GM12875 (cell line): ENCODE results near the gene ZCCHC24.
A peak's percentile ranks its signal among the peaks of the same experiment; 100 is the strongest.

Source experiments
- H3K4me3 ChIP-seq: one replicate; pipeline ENCODE4 v1.5.1; 2011; ENCODE audit warnings: low read depth, low read length, control low read depth
- TF ChIP-seq, protein P1 (sequence below): IDR thresholded peaks from 2 replicates; pipeline ENCODE4 v1.5.1; 2011; ENCODE audit warnings: low read depth, mild to moderate bottlenecking, control low read depth, inconsistent platforms, low read length, moderate library complexity, borderline replicate concordance; ENCODE audit not compliant: insufficient read depth

Gene ZCCHC24

DNA sequence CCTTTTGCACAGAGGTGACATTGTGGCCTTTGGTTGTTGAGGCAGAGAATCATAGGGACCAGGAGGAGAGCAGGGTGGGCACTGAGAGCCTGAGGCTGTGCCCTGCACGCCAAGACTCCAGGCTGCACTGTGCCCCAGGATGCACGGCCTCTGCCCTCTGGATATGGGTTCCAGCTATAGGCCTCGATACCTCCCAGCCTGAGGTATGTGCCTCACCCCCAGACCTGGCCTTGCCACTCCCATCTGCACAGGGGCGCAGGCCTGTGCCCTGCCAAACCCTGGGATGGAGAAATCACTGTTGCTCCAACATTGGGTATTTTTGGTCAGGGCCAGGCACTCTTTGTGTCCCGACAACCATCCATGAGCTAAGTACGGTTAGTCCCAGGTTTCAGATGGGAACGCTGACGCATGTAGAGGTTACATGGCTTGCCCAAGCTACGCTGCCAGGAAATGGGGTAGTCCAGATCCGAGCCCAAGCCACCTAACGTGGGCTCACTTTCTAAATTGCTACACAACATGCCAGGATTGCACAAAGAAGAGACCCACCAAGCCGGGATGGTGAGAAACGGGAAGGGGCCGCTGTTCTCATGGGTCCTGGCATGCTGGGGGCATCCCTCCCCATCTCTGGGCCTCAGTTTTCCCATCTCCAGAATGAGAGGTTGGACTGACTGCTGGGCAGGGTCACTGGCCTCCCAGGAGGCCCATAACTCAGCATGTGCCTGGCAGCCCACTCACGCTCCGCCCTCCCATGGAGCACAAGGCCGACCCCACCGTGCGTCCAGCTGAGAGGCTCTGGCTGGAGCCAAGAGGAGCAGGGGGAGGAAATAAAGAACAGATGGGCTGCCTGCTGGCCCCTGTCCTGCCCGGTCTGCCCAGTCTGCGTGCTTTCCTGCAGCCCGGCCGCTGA is 44.2 kb downstream of the ZCCHC24 start:
- H3K4me3 ChIP-seq, result no peak overlapping the region
- TF ChIP-seq, protein P1, sequence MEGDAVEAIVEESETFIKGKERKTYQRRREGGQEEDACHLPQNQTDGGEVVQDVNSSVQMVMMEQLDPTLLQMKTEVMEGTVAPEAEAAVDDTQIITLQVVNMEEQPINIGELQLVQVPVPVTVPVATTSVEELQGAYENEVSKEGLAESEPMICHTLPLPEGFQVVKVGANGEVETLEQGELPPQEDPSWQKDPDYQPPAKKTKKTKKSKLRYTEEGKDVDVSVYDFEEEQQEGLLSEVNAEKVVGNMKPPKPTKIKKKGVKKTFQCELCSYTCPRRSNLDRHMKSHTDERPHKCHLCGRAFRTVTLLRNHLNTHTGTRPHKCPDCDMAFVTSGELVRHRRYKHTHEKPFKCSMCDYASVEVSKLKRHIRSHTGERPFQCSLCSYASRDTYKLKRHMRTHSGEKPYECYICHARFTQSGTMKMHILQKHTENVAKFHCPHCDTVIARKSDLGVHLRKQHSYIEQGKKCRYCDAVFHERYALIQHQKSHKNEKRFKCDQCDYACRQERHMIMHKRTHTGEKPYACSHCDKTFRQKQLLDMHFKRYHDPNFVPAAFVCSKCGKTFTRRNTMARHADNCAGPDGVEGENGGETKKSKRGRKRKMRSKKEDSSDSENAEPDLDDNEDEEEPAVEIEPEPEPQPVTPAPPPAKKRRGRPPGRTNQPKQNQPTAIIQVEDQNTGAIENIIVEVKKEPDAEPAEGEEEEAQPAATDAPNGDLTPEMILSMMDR, result no peak

DNA sequence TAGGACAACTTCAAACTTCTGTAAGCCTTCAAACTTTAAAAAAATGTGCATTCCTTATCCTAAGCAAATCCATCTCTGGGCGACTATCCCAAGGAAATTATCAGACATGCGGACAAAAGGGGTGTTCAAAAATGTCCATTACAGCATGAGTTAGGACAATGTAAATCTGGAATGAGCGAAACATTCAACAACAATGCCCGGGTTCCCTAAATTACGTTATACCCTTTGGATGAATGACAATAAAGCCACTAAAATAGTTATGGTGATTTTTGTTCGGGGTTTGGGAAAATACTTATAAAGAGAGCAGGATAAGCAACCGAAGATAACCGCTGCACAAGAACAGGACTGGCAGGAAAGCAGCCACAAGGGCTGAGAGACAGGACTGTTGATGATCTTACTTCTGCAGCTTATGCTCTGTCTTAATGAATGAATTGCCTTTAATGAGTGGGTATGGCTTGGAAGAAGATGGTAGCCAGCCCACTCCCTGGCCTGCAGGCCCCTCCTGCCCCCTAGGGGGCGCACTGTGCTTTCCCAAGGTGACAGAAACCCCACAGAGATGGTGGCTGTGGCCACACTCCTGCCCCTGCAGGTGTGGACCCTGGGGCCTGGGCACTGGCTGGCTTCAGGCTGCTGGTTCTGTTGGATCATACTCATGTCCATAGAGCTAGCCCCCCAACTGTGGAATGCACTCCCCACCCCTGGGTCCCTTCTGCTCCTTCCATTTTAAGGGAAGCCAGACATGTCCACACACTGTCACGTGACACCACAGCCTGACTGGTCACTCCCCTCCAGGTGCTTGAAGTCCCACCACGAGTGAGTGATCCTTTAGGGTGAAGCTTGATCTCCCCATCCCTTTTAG is 45.0 kb downstream of the ZCCHC24 start:
- no peak overlapping the region for H3K4me3 ChIP-seq
- TF ChIP-seq, protein P1, result peak; percentile 96

DNA sequence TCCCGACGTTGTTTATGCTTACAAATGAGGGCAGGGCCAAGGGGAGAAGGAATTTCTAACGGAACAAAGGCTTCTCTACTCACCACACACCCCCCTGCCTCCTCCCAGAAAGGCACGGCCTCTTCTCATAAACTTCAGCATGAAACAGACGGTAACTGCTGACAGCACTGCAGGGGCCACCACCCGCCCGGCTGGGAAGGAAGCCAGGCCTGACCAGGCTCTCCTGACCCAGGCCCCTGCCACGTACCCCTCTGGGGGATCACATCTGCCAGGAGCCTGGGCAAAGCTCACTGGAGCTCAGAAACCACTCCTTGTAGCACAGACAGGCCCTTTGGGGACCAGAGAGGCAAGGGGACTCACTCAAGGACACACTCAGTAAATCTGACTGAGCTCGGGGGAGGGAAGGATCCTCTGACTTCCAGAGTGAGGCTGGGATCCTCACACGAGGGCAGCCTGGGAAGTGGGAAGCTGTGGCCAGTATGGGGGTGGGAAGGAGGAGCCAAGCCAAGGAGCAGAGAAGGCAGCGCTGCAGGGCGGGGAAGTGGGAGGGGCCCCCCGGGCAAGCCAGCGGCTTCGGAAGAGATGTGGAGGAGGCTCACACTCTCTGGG is 46.1 kb downstream of the ZCCHC24 start:
- no peak overlapping the region for H3K4me3 ChIP-seq
- TF ChIP-seq, protein P1, result no peak

DNA sequence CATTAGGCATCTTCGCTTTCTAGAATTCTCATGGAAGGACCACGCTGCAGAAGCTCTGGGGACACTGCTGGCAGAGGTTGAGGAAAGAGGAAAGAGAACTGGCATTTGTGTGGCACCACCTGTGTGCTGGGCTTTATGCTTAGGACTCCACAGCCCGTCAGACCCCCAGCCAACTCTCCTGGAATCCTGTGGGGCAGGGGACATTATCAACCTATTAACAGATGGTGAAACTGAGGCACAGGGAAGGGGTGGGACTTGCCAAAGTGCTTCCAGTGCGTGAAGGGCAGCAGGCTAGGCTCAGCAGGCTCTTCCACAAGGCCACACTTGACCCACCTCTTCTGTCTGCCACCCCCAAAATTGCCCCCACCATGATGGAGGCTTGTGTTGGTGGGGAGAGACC is 46.8 kb downstream of the ZCCHC24 start:
- H3K4me3 ChIP-seq, result no peak overlapping the region
- TF ChIP-seq, protein P1, result no peak

DNA sequence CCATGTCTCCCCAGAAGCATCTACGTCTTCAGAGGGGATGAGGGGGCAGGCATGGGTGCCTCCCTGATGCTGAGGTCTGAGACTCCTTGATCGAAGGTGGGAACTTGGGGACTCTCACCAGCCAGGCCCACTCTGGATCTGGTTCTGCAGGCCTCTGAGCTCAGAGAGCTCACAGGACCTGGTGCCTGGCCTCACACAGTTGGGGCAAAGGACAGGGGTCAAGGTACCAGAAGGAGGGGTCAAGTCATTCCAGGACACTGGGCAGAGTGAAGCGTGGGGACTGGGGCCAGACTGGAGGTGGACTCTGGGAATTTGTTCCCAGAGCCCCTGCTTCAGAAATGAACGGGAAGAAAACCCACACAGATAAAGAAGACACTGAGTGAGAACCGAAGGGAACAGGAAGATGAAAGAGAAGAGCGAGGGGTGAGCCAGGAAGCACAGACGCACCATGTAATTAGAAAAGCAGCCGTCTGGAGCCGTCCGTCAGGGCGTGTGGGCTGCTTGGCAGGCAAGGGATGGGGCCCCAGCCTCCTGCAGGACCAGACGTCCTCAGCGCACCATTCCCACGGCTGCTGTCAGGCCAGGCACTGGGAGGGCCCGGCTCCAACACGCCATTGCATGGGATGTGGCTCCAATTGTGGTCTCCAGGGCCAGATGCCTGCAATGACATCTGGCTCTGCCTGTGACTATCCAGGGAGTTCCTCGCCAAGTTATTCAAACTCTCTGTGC is 47.7 kb downstream of the ZCCHC24 start:
- TF ChIP-seq, protein P1, result no peak

DNA sequence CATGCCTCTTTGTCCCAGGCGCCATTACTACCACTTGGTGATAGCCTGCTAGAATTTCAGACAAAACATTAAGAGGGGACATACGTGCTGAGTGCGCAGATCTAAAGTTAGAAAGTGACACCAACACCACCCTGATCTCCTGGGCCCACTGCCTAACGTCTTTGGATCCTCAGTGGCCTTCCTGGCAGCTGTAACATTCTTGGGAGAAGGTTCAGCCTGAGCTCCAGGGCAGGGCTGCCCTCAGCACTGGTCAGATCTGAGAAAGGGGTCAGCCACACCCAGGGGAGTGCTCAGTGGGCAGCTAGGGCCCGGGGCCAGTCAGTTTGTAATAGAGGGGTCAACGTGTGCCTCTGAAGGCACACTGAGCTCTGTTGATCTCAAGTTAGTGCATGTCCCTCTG is 48.4 kb downstream of the ZCCHC24 start:
- TF ChIP-seq, protein P1, result no peak
- no peak overlapping the region for H3K4me3 ChIP-seq

More for the DNA sequence above, 47.7 kb downstream of the ZCCHC24 start:
- no peak overlapping the region for H3K4me3 ChIP-seq
